ENCODE results near the gene TSPAN17.

- TF ChIP-seq POLR2A (IDR thresholded peaks at IDR 0.05) (no peak), CTCF (IDR thresholded peaks at IDR 0.05) (no peak)
Observed at GRCh38 chr5:176697934-176698538, 50.8 kb downstream of the TSPAN17 start.

All from esophagus squamous epithelium (tissue), 4 donors.